ENCODE data around the gene OR10H4. TPM values are rescaled to one million over a fixed set of nuclear protein-coding genes. Genes with fewer than 3 reads are reported as not detected.

Gene OR10H4
- total and polyA plus RNA-seq, 2 experiments from 2014 or later: not detected

GRCh38 chr19:15905026-15905425 lies 43.8 kb upstream of the OR10H4 start:
- Histone ChIP-seq H3K4me3 (no peak overlapping the region), H3K79me2 (replicated peaks; ENCODE audit: insufficient read depth) (no peaks in the 10 kb centered on the region), H3K4me2 (no peak overlapping the region), H3K36me3 (ENCODE audit: insufficient read depth) (peaks cover 11% of the 10 kb centered on the region; the same call in 1 of the 2 replicates), H4K20me1 (replicated peaks; ENCODE audit: insufficient read depth) (no peaks in the 10 kb centered on the region), H3K27me3 (ENCODE audit: insufficient read depth) (no peaks in the 10 kb centered on the region), H3K9me2 (ENCODE audit: insufficient read depth) (no peaks in the 10 kb centered on the region), H2AFZ (no peak overlapping the region), H3K4me1 (ENCODE audit: insufficient read depth) (no peaks in the 10 kb centered on the region), H3F3A (replicated peaks; ENCODE audit: low read depth) (no peaks in the 10 kb centered on the region), H3K27ac (ENCODE audit: low read depth) (no peak overlapping the region)
- no peak for ATAC-seq
- no peak for DNase-seq (ENCODE audit: low spot score)
- TF ChIP-seq, protein P1, sequence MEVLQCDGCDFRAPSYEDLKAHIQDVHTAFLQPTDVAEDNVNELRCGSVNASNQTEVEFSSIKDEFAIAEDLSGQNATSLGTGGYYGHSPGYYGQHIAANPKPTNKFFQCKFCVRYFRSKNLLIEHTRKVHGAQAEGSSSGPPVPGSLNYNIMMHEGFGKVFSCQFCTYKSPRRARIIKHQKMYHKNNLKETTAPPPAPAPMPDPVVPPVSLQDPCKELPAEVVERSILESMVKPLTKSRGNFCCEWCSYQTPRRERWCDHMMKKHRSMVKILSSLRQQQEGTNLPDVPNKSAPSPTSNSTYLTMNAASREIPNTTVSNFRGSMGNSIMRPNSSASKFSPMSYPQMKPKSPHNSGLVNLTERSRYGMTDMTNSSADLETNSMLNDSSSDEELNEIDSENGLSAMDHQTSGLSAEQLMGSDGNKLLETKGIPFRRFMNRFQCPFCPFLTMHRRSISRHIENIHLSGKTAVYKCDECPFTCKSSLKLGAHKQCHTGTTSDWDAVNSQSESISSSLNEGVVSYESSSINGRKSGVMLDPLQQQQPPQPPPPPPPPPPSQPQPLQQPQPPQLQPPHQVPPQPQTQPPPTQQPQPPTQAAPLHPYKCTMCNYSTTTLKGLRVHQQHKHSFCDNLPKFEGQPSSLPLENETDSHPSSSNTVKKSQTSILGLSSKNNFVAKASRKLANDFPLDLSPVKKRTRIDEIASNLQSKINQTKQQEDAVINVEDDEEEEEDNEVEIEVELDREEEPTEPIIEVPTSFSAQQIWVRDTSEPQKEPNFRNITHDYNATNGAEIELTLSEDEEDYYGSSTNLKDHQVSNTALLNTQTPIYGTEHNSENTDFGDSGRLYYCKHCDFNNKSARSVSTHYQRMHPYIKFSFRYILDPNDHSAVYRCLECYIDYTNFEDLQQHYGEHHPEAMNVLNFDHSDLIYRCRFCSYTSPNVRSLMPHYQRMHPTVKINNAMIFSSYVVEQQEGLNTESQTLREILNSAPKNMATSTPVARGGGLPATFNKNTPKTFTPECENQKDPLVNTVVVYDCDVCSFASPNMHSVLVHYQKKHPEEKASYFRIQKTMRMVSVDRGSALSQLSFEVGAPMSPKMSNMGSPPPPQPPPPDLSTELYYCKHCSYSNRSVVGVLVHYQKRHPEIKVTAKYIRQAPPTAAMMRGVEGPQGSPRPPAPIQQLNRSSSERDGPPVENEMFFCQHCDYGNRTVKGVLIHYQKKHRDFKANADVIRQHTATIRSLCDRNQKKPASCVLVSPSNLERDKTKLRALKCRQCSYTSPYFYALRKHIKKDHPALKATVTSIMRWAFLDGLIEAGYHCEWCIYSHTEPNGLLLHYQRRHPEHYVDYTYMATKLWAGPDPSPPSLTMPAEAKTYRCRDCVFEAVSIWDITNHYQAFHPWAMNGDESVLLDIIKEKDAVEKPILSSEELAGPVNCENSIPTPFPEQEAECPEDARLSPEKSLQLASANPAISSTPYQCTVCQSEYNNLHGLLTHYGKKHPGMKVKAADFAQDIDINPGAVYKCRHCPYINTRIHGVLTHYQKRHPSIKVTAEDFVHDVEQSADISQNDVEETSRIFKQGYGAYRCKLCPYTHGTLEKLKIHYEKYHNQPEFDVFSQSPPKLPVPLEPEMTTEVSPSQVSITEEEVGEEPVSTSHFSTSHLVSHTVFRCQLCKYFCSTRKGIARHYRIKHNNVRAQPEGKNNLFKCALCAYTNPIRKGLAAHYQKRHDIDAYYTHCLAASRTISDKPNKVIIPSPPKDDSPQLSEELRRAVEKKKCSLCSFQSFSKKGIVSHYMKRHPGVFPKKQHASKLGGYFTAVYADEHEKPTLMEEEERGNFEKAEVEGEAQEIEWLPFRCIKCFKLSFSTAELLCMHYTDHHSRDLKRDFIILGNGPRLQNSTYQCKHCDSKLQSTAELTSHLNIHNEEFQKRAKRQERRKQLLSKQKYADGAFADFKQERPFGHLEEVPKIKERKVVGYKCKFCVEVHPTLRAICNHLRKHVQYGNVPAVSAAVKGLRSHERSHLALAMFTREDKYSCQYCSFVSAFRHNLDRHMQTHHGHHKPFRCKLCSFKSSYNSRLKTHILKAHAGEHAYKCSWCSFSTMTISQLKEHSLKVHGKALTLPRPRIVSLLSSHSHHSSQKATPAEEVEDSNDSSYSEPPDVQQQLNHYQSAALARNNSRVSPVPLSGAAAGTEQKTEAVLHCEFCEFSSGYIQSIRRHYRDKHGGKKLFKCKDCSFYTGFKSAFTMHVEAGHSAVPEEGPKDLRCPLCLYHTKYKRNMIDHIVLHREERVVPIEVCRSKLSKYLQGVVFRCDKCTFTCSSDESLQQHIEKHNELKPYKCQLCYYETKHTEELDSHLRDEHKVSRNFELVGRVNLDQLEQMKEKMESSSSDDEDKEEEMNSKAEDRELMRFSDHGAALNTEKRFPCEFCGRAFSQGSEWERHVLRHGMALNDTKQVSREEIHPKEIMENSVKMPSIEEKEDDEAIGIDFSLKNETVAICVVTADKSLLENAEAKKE (CRISPR knock-in tag; IDR thresholded peaks at IDR 0.05): no peak
- TF ChIP-seq, protein P2, sequence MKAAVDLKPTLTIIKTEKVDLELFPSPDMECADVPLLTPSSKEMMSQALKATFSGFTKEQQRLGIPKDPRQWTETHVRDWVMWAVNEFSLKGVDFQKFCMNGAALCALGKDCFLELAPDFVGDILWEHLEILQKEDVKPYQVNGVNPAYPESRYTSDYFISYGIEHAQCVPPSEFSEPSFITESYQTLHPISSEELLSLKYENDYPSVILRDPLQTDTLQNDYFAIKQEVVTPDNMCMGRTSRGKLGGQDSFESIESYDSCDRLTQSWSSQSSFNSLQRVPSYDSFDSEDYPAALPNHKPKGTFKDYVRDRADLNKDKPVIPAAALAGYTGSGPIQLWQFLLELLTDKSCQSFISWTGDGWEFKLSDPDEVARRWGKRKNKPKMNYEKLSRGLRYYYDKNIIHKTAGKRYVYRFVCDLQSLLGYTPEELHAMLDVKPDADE (IDR thresholded peaks at IDR 0.05): no peak
- TF ChIP-seq EZH2 (IDR thresholded peaks at IDR 0.05; ENCODE audit: low read depth, unreplicated experiment) (no peak), STAT1 (IDR thresholded peaks at IDR 0.05; ENCODE audit: unreplicated experiment) (no peak), JUNB (IDR thresholded peaks at IDR 0.05; ENCODE audit: unreplicated experiment) (no peak), ZNF331 (CRISPR knock-in tag; IDR thresholded peaks at IDR 0.05; ENCODE audit: low read depth) (no peak), ZNF114 (CRISPR knock-in tag; IDR thresholded peaks at IDR 0.05) (no peak), CREB1 (CRISPR knock-in tag; IDR thresholded peaks at IDR 0.05; ENCODE audit: low read depth) (no peak), POLR2AphosphoS5 (IDR thresholded peaks at IDR 0.05; ENCODE audit: low read depth) (no peak), NANOG (IDR thresholded peaks at IDR 0.05; ENCODE audit: borderline replicate concordance) (no peak), EZH2phosphoT487 (IDR thresholded peaks at IDR 0.05; ENCODE audit: unreplicated experiment) (no peak), REST (IDR thresholded peaks at IDR 0.05; ENCODE audit: unreplicated experiment) (no peak)
- TF ChIP-seq, protein P3, sequence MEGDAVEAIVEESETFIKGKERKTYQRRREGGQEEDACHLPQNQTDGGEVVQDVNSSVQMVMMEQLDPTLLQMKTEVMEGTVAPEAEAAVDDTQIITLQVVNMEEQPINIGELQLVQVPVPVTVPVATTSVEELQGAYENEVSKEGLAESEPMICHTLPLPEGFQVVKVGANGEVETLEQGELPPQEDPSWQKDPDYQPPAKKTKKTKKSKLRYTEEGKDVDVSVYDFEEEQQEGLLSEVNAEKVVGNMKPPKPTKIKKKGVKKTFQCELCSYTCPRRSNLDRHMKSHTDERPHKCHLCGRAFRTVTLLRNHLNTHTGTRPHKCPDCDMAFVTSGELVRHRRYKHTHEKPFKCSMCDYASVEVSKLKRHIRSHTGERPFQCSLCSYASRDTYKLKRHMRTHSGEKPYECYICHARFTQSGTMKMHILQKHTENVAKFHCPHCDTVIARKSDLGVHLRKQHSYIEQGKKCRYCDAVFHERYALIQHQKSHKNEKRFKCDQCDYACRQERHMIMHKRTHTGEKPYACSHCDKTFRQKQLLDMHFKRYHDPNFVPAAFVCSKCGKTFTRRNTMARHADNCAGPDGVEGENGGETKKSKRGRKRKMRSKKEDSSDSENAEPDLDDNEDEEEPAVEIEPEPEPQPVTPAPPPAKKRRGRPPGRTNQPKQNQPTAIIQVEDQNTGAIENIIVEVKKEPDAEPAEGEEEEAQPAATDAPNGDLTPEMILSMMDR (conservative IDR thresholded peaks at IDR 0.05; ENCODE audit: low read depth in 2 of 2): no peak
- H3K27ac Mint-ChIP-seq: no peak overlapping the region
- peaks cover 2% of the 10 kb centered on the region for H3K27me3 Mint-ChIP-seq (ENCODE audit: insufficient read depth, low read depth, poor library complexity)
- H3K36me3 Mint-ChIP-seq (ENCODE audit: low read depth): peaks cover 35% of the 10 kb centered on the region
- H3K4me3 Mint-ChIP-seq: no peak overlapping the region
- H3K4me1 Mint-ChIP-seq: no peaks in the 10 kb centered on the region
- peaks cover 88% of the 10 kb centered on the region for H3K9me3 Mint-ChIP-seq
